Panc1 (cell line): ENCODE results near the gene ATP2A2. TPM values are rescaled to one million over a fixed set of nuclear protein-coding genes. Genes with fewer than 3 reads are reported as not detected.

Experiments used
- ATAC-seq: fragments of 200-7000 bp; cut with Tn5 transposase; 2 replicates; pipeline ENCODE4 v1.9.1; 2020; ENCODE audit warnings: mild to moderate bottlenecking, moderate library complexity
- BruUV-seq: library from RNA; stranded (reverse); fragments of 400-500 nt; replicated peaks from 2 replicates; lab custom pipeline; 2021; lab: Mats Ljungman, UMichigan
- CTCF ChIA-PET: fragments of 300-600 bp; sonication (Branson Sonifier 250); formaldehyde crosslinking; loops from one replicate; lab custom pipeline; 2022; ENCODE audit warnings: antibody characterized with exemption; lab: Charles Lee
- POLR2A ChIA-PET: fragments of 300-600 bp; sonication (Branson Sonifier 250); formaldehyde crosslinking; loops from one replicate; lab custom pipeline; 2022; ENCODE audit warnings: antibody characterized with exemption; lab: Charles Lee
- DNase-seq: peaks from one replicate; pipeline ENCODE4 v3.0.0-alpha.2; 2010; ENCODE audit warnings: low read depth, low spot score
- H3K27ac ChIP-seq: 2 replicates; pipeline ENCODE4 v1.5.1; 2011; ENCODE audit warnings: mild to moderate bottlenecking, low read length, inconsistent platforms
- H3K27me3 ChIP-seq: fragments of 200-500 bp; sonication (Bioruptor generic); 2 replicates; pipeline ENCODE4 v1.6.0; 2014; ENCODE audit warnings: low read length, inconsistent platforms; ENCODE audit not compliant: control insufficient read depth, insufficient read depth
- H3K36me3 ChIP-seq: fragments of 200-500 bp; sonication (Bioruptor generic); 2 replicates; pipeline ENCODE4 v1.5.1; 2014; ENCODE audit warnings: inconsistent platforms, mild to moderate bottlenecking, low read length, moderate library complexity; ENCODE audit not compliant: control insufficient read depth, insufficient read depth
- H3K4me1 ChIP-seq: 2 replicates; pipeline ENCODE4 v1.5.1; 2011; ENCODE audit warnings: inconsistent platforms, mild to moderate bottlenecking, low read length, moderate library complexity; ENCODE audit not compliant: control insufficient read depth, insufficient read depth
- H3K4me3 ChIP-seq, 2 experiments: 2 replicates each; pipeline ENCODE4 v1.5.1; 2011 to 2012; ENCODE audit warnings: low read depth in 2 of 2, low read length in 2 of 2, mild to moderate bottlenecking in 2 of 2, inconsistent platforms in 1 of 2, moderate library complexity in 1 of 2
- H3K9me3 ChIP-seq: fragments of 200-500 bp; sonication (Bioruptor generic); 2 replicates; pipeline ENCODE4 v1.5.1; 2014; ENCODE audit warnings: low read depth, mild to moderate bottlenecking, inconsistent platforms, low read length, moderate library complexity; ENCODE audit not compliant: control insufficient read depth, insufficient read depth
- POLR2AphosphoS5 ChIP-seq: IDR thresholded peaks from 2 replicates; pipeline ENCODE4 v1.6.1; 2012; ENCODE audit warnings: mild to moderate bottlenecking, low read depth, low read length, moderate library complexity
- SIN3A ChIP-seq: IDR thresholded peaks from 2 replicates; pipeline ENCODE4 v1.6.1; 2012; ENCODE audit warnings: low read depth, mild to moderate bottlenecking, low read length, moderate library complexity, borderline replicate concordance; ENCODE audit not compliant: insufficient read depth
- TCF7L2 ChIP-seq: IDR thresholded peaks from 2 replicates; pipeline ENCODE4 v1.6.1; 2011; ENCODE audit warnings: mild to moderate bottlenecking, low read depth, low read length, inconsistent platforms
- in situ Hi-C: cut with HindIII; loops from 2 replicates; pipeline ENCODE4 v1.10.0; 2016; ENCODE audit warnings: low sequenced_read_pairs, low pct_unique_long_range_greater_than_20kb
- intact Hi-C: fragments of 100-400 bp; cut with micrococcal nuclease; formaldehyde crosslinking; loops from one replicate; pipeline ENCODE4 v1.10.0; 2022; ENCODE audit not compliant: unreplicated experiment
- total RNA-seq: library from RNA; stranded (reverse); gene quantifications from one replicate; pipeline ENCODE4 v1.2.1, GENCODE V29; 2021; ENCODE audit not compliant: unreplicated experiment
- TF ChIP-seq, protein P1 (sequence below), 2 experiments: IDR thresholded peaks; 2 replicates each; pipeline ENCODE4 v1.6.1; 2011 to 2012; ENCODE audit warnings: low read depth in 2 of 2, control low read depth in 1 of 2, low read length in 1 of 2, mild to moderate bottlenecking in 1 of 2, moderate library complexity in 1 of 2; ENCODE audit not compliant: insufficient read depth in 1 of 2
- TF ChIP-seq, protein P2 (sequence below): fragments of 450-650 bp; IDR thresholded peaks from 2 replicates; pipeline ENCODE4 v1.5.1; 2017; ENCODE audit warnings: mild to moderate bottlenecking

ATP2A2 gene
- total RNA-seq, 1 experiment from 2014 or later, result 286 TPM

DNA sequence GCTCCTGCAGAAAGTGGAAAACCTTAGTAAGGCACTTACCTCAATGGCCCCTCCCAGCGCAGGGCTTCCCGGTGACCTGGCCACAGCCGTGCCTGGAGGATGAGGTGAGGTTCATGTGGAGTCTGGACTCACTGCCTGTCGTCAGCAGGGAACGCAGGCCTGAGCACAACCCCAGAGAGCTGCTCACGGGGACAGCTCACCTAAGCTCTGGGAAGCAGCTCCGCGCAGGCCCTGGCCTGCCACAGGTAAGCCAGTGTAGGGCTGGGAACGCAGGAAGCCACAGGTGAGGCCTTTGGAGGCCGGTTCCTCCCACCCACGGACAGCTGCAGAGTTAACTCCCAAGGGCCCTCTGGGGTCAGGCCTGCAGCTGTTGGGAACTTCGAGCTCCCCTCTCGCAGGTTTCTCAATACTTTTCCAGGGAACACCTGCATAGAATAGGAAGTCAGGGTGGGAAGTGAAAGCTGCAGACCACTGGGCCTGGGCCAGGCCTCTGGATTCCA lies 89.7 kb downstream of the ATP2A2 start:
- no peaks in the 10 kb centered on the region for H3K4me1 ChIP-seq
- DNase-seq (no peak), ATAC-seq (peak; percentile 39)
- TF ChIP-seq TCF7L2, result no peak
- TF ChIP-seq, protein P1, sequence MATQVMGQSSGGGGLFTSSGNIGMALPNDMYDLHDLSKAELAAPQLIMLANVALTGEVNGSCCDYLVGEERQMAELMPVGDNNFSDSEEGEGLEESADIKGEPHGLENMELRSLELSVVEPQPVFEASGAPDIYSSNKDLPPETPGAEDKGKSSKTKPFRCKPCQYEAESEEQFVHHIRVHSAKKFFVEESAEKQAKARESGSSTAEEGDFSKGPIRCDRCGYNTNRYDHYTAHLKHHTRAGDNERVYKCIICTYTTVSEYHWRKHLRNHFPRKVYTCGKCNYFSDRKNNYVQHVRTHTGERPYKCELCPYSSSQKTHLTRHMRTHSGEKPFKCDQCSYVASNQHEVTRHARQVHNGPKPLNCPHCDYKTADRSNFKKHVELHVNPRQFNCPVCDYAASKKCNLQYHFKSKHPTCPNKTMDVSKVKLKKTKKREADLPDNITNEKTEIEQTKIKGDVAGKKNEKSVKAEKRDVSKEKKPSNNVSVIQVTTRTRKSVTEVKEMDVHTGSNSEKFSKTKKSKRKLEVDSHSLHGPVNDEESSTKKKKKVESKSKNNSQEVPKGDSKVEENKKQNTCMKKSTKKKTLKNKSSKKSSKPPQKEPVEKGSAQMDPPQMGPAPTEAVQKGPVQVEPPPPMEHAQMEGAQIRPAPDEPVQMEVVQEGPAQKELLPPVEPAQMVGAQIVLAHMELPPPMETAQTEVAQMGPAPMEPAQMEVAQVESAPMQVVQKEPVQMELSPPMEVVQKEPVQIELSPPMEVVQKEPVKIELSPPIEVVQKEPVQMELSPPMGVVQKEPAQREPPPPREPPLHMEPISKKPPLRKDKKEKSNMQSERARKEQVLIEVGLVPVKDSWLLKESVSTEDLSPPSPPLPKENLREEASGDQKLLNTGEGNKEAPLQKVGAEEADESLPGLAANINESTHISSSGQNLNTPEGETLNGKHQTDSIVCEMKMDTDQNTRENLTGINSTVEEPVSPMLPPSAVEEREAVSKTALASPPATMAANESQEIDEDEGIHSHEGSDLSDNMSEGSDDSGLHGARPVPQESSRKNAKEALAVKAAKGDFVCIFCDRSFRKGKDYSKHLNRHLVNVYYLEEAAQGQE (IDR thresholded peaks at IDR 0.05; ENCODE audit: insufficient read depth in 1 of 2, low read depth in 2 of 2, low read length in 1 of 2), result no peak
- TF ChIP-seq, protein P2, sequence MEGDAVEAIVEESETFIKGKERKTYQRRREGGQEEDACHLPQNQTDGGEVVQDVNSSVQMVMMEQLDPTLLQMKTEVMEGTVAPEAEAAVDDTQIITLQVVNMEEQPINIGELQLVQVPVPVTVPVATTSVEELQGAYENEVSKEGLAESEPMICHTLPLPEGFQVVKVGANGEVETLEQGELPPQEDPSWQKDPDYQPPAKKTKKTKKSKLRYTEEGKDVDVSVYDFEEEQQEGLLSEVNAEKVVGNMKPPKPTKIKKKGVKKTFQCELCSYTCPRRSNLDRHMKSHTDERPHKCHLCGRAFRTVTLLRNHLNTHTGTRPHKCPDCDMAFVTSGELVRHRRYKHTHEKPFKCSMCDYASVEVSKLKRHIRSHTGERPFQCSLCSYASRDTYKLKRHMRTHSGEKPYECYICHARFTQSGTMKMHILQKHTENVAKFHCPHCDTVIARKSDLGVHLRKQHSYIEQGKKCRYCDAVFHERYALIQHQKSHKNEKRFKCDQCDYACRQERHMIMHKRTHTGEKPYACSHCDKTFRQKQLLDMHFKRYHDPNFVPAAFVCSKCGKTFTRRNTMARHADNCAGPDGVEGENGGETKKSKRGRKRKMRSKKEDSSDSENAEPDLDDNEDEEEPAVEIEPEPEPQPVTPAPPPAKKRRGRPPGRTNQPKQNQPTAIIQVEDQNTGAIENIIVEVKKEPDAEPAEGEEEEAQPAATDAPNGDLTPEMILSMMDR, result no peak
- no peak for TF ChIP-seq SIN3A
- no peak for TF ChIP-seq POLR2AphosphoS5
- H3K27ac ChIP-seq, result no peak overlapping the region
- ChIA-PET POLR2A (no interaction called here), CTCF (no interaction called here)
- H3K4me3 ChIP-seq, result no peak overlapping the region
- BruUV-seq, result no TSS peak
- H3K9me3 ChIP-seq, result no peaks in the 10 kb centered on the region
- intact Hi-C loops, result no loop called here
- no peaks in the 10 kb centered on the region for H3K27me3 ChIP-seq
- H3K36me3 ChIP-seq, result peaks cover 14% of the 10 kb centered on the region
- in situ Hi-C loops, result no loop called here

DNA sequence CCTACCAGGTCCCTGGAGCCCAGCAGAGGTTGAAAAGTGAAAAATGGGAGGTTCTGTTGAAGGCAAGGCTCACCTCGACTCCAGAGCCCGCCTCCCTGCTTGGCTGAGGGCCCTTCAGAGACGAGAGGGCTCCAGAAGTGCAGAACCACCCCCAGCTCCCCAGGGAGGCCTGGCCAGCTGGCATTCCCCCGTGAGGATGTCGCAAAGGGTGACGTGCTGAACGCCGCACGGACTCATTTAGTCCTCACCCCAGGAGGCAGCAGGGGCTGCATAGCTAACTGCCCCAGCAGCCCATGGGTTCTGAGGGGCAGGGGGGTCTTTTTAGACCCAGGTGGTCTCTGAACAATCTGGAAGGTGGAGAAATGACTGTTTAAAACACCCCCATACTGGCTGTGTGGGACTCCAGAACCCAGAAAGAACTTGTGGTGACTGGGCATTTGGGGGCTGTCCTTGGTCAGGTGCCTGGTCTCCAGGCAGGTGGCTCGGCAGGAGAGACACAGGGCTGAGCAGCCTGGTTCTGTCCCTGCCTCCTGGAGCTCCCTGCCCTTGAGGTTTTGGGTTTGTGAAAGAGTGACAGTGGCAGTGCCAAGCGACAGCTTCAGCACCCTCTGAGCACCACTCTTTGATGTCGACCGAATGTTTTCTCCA lies 90.5 kb downstream of the ATP2A2 start:
- TF ChIP-seq POLR2AphosphoS5, result 0 out of 2 replicates have a peak, but pooled peaks have one; percentile 15
- TF ChIP-seq, protein P1 (IDR thresholded peaks at IDR 0.05; ENCODE audit: insufficient read depth in 1 of 2, low read depth in 2 of 2, low read length in 1 of 2), result no peak
- no peak overlapping the region for H3K4me3 ChIP-seq
- intact Hi-C loops, result no loop called here
- H3K4me1 ChIP-seq, result no peaks in the 10 kb centered on the region
- ATAC-seq, result peak; percentile 7; the same call in 1 of the 2 replicates
- peaks cover 15% of the 10 kb centered on the region for H3K36me3 ChIP-seq
- ChIA-PET CTCF (interaction anchor here (0.5 to 0.7 kb wide), 2 partner anchors 22 to 59 kb away, joined by 3 to 5 read pairs; no protein-coding TSS in a partner anchor), POLR2A (no interaction called here)
- H3K27ac ChIP-seq, result no peak overlapping the region
- no TSS peak for BruUV-seq
- DNase-seq, result no peak
- H3K9me3 ChIP-seq, result no peaks in the 10 kb centered on the region
- in situ Hi-C loops, result no loop called here
- H3K27me3 ChIP-seq, result no peaks in the 10 kb centered on the region
